ENCODE data around the gene LRP2.
"Not testable (repeated sequence)": the region's sequence is repeated elsewhere in the genome, so short reads cannot be mapped to it uniquely, and the experiment has no call there.

Gene LRP2

GRCh38 chr2:169362118-169362893, at the start of gene LRP2:
LRP2 (minus strand) TSS chr2:169362534; CDS start chr2:169362399, 135 bp downstream.
- no peak for DNase-seq

GRCh38 chr2:169406891-169407290, 44.6 kb upstream of the LRP2 start:
- DNase-seq, result no peak

GRCh38 chr2:169399491-169399890, 37.2 kb upstream of the LRP2 start:
- DNase-seq, result not testable (repeated sequence)

GRCh38 chr2:169397697-169398096, 35.4 kb upstream of the LRP2 start:
- no peak for DNase-seq

DNA sequence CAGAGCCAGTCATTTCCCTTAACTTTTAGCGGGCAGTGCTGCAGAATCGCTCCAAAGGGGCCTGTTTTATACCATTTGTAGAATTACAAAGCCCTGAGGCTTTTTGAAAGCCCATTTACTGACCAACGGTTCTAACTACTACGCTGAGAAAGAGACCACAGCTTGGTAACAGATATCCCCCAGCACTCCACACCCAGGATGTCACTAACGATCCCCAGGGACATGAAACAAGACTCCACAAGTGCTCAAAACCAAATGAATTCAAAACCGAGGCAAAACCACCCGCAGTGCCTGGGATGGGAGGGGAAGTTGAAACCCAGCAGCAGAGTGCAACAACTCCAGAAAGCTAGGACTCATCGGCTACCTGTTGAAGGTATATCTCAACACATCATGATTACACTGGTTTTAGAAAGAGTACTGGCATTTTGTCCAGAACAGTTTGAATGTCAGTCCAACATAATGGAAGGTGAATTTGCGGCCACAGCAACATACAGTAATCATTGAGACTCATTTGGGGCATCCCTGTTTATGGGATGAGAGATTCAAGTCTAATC, 33.6 kb upstream of the LRP2 start:
- no peak for DNase-seq

GRCh38 chr2:169393068-169393590, 30.8 kb upstream of the LRP2 start:
- no peak for DNase-seq

DNA sequence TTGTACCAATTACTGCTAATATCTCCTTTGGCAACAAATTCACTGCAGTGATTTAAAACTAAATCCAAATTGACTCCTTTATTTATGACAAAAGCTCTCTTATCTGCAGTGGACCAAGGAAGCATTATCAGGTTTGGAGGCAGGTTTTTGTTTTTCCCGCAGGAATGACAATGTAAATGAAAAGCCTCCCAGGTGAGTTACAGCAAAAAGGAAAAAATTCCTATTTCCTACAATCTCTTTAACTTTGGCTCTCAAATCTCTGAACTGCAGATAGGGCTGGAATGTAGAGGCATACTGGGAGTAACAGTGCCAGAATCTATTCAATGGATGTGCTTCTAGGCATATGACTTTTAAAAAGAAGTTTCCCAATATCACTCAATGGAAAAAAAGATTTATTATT, 28.9 kb upstream of the LRP2 start:
- DNase-seq, result no peak

DNA sequence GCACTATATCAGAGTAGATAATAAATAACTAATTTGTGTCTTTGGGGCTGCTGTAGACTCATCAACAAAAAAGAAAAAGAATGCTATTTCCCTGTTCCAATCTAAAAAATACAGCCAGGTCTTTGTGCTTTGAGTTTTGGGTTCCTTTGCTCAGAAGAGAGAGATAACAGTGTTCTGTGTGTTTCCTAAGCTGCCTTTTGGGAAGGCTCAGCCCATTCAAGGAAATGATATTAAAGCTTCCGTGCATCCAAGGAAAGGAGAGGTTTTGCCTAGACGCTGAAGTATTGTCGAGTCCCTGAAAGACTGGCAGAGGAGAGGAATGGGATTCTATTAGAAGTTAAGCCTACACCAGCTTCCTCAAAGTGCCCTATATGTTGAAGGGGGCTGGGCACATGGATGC, 25.8 kb upstream of the LRP2 start:
- no peak for DNase-seq

GRCh38 chr2:169386722-169387121, 24.4 kb upstream of the LRP2 start:
- no peak for DNase-seq

DNA sequence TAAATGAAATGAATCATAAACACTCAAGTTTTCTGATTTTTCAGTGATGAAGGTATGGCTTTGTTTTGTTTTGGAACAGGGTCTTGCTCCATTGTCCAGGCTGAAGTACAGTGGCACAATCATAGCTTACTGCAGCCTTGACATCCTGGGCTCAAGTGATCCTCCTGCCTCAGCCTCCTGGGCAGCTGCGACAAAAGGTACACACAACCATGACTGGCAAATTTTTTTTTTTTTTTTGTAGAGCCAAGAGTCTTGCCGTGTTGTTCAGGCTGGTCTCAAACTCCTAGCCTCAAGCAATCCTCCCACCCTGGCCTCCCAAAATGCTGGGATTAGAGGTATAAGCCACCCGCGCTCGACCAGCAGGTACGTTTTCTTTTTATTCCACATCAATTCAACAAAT, 22.5 kb upstream of the LRP2 start:
- no peak for DNase-seq

GRCh38 chr2:169372561-169372960, 10.2 kb upstream of the LRP2 start:
- no peak for DNase-seq

DNA sequence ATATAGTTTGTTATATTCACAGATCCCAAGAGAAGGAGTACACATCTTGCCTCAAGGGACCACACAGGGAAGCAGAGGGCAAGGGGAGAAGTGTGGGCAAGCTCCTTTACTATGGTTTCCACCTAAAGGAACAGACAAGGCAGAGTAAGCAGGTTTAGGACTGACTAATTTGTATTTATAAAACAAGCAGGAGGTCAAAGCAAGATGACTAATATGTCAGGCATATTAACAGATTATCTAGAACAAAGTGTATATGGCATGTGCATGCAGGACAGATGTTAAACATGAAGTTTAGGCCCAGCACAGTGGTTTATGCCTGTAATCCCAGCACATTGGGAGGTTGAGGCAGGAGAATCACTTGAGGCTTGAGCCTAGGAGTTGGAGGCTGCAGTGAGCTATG, 3.7 kb upstream of the LRP2 start:
- no peak for DNase-seq

DNA sequence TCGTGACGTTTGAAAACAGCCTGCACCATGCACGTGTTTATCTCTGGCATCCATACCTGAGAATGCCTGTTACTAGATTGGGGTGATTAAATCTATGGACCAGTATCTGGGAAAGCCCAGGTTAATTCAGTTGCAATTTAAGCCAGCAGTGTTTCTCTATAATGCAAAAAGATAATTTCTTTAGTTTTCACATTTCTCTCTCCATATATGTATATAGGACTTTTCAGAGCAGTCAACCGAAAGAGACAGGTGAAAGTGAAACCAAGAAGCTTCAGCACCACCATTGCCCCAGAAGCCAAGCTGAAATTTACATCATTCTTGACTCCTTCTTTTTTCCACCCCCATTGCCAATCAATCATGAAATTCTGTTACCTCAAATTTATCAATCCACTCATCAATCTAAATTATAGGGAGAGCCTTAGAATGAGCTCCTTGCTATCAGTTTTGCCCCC, 2.7 kb upstream of the LRP2 start:
- DNase-seq, result no peak

DNA sequence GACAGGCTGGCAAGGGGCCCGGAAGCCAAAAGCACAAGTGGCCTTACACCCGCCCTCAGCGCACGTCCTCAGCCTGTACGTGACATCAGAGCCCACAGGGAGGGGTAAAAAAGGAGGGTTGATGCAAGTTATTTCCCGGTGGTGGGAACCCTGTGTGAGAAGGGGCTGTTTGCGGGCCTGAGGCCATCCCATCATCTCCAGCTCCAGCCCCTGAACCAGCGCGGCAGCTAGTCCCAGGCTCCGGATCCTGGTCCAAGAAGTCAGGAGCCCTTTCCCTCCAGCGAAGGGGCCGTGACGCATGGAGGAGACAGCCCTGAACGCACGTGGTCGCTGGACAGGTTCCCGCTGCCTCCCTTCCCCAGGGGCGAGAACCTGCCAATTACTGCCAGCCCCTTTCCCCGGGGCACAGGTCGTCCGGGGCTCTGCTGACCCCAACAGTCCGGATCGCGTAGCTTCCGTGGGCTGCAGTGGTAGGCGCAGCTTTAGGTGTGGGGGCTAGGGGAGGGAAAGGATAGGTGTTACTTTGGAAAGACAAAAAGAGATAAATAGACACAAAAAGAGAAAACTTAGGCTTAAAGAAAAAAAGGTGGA, 1.3 kb upstream of the LRP2 start:
- DNase-seq, result no peak

DNA sequence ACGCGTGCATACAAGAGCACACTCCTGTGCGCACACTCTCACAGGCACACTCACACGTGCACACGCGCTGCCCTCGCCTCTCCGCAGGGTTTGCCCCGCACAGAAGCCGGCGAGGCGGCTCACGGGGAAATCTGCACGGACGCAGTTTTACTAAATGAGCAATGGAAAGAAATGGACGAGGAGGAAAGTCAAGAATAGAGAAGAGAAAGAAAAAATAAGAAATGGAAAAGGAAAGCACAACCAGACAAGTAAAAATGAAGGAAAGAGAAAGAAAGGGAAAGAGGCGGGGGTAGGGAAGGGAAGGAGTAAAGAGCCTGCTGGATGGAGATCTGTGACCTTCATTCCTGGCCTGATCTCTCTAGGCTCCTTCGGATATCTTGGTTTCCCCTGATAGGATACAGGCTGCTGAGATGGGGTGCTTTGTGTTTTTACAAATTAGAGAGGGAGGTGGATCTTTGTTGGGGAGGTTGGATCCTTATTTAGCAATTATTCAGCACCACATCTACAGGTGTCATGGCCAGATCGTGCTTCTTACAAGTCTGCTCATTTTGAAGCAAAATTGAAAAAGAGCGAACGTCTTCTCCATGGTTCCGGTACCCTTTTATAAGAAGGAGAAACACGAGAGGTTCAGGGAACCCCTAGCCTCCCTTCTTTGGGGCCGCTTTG, 693 bp upstream of the LRP2 start:
- DNase-seq, result no peak

GRCh38 chr2:169361706-169362117, 622 bp downstream of the LRP2 start:
- no peak for DNase-seq

DNA sequence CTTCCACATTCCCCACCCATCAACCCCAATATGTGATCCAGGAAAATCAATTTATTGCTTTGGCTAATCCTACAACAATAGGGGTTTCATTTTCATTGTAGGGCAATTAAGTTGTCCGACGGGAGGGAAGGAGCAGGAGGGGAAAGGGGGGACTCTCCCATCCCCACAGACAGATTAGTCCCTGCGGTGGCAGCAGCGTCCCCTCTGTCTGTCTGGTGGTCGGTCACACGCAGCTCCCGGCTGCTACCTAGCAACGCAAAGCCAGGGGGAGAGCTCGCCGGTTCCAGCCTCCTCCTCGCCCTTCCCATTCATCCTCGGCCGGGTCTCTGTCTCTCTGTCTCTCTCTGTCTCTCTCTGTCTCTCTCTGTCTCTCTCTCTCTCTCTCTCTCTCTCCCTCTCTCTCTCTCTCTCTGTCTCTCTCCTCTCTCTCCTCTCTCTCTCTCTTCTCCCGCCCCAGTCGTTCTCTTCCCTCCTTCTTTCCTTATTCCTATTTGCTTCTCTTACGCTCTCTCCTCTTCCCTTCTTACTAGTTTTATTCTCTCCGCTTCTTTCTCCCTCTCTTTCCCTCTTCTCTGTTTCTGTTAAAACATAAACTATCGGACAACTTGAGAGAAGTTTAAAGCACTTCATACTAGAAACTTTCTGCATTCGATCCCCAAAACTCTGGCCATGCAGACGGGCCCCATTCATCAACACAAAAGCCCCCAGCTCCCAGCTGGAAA, 1.2 kb downstream of the LRP2 start:
- no peak for DNase-seq

GRCh38 chr2:169358016-169358415, 4.3 kb downstream of the LRP2 start:
- DNase-seq, result no peak

DNA sequence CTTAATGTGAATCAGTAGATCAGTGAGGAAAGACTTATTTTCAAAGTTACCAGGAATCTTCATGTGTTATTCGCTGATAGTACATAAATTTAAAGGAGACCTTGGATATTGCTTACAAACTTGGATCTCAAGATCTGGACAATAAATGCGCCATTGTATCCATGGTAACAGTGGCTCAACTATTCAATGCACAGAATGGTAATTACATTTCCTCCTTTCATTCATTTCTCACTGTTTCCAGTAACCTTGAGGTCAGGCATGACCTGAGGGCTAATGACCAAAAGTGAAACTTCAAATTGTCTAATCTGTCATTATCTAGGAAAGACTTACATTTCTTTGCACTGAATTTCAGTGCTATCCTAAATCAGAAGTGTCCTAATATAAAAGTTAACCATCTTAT, 8.1 kb downstream of the LRP2 start:
- no peak for DNase-seq

DNA sequence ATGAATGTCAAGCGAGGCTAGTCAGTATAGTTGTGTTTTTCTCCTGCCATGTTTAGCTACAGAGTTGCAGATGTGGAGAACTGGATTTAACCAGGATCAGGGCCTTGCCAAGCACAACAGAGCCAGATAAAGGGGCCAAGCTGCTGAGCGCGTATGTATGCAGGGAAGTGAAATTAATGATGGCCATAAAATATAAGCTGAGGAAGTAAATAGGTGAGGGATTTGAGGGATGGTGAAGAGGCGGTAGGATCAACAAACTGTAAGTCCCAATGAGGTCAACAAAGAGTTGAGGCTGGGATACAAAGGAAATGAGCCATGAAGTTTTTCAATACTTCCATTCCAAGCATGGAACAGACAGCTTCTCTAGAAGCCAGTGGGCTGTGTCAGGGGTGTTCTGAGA, 10.6 kb downstream of the LRP2 start:
- no peak for DNase-seq

GRCh38 chr2:169349535-169349934, 12.8 kb downstream of the LRP2 start:
- no peak for DNase-seq

DNA sequence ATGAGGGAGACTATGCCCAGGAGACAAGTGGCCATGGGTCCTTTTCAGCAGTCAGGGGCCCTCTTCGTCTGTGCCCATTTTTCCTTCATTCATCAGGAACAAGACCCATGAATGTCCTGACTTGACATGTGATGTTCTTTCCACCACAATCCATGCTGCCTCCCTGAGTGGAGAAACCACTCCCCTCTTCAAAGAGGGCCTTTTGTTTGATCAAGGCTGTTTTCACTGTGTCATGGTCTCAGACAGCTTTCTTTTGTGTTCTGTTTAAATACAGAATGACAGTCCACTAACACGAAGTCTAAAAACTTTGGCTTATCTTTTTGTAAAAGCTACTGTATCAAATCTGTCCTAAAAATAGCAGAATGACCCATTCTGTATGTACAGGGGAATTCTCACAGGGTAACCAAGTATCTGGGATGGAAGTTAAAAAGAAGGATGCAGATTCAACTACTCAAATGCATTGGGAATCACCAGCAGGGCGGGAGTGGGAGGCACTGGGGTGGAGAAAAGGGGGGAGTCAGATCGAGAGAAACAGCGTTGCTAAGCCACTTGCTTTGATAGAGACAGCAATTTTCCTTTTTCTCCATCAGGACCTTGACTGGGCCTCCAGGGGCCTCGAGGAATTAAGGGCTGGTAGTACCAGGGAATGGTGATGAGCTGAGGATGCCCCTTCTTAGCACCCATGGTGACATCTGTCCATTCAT, 13.9 kb downstream of the LRP2 start:
- no peak for DNase-seq
